ENCODE data around the gene ADGRB3.

DNA sequence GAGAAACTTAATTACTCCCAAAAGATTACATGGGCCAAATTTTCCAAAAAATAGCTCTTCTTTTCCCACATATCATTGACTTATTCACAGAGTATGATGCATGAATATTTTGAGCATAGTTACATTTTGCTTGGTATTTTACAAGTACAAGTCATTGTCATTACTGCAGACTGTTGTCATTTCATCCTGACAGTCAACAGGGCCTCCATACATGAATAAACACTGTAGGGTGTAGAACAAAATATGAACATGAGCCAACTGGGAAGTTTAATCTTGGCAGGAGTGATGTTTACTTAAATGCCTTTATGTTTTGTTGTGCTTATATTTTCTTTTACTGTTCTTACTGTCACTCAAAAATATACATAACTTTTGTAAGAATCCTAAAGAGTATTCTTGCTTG lies 340.7 kb downstream of the ADGRB3 start:
- TF ChIP-seq, protein P1, sequence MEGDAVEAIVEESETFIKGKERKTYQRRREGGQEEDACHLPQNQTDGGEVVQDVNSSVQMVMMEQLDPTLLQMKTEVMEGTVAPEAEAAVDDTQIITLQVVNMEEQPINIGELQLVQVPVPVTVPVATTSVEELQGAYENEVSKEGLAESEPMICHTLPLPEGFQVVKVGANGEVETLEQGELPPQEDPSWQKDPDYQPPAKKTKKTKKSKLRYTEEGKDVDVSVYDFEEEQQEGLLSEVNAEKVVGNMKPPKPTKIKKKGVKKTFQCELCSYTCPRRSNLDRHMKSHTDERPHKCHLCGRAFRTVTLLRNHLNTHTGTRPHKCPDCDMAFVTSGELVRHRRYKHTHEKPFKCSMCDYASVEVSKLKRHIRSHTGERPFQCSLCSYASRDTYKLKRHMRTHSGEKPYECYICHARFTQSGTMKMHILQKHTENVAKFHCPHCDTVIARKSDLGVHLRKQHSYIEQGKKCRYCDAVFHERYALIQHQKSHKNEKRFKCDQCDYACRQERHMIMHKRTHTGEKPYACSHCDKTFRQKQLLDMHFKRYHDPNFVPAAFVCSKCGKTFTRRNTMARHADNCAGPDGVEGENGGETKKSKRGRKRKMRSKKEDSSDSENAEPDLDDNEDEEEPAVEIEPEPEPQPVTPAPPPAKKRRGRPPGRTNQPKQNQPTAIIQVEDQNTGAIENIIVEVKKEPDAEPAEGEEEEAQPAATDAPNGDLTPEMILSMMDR (conservative IDR thresholded peaks at IDR 0.05; ENCODE audit: low read length): no peak
- no peak for TF ChIP-seq EZH2phosphoT487 (IDR thresholded peaks at IDR 0.05; ENCODE audit: borderline replicate concordance, low read depth, low read length)

Data from OCI-LY7 (cell line).